EH (cell line): ENCODE data around the gene KRTAP10-11.
"Not testable (repeated sequence)": the region's sequence is repeated elsewhere in the genome, so short reads cannot be mapped to it uniquely, and the experiment has no call there.

ENCODE experiments used
- DNase-seq: peaks from one replicate; pipeline ENCODE4 v3.0.0-alpha.2; 2015; ENCODE audit warnings: low read depth

Gene KRTAP10-11

DNA sequence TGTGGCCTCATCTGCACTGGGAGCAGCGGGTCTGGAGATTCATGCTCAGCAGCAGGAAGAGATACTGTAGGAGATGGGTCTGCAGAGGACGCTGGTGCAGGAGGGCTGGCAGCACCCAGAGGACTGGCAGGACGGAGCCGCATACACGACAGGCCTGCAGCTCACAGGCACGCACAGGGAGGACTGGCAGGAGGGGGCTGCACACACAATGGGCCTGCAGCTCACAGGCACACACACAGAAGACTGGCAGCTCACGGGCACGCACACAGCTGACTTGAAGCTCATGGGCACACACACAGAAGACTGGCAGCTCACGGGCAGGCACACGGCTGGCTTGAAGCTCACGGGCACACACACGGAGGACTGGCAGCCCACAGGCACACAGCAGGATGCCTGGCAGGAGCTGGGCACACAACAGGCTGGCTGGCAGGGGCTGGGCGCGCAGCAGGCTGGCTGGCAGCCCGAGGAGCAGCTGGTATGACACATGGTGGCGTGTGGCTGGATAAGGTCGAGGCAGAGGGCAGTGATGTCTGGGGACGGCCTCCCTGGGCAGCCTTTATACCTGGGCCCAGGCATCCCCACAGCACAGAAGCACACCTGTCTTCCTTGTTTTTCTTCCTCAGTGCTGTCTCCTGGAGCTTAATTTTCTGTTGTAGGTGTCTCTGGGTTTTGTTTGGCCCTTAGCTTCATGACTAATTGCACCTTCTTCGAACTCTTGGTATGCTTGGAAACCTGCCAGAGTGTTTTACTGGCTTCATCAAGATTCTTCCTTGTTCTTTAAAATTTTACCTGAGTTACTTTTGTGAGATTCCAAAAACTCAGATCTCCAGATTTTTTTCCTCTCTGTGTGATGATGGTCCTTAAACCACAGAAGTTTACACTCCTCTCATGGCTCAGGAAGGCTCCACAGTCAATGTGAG lies 20.4 kb downstream of the KRTAP10-11 start, which contains the start of gene KRTAP12-2:
TSS of gene KRTAP12-2 (minus strand) at position 527 of the 920 bp plus-strand sequence. CDS start at position 486, 41 bp downstream.
- no peak for DNase-seq

DNA sequence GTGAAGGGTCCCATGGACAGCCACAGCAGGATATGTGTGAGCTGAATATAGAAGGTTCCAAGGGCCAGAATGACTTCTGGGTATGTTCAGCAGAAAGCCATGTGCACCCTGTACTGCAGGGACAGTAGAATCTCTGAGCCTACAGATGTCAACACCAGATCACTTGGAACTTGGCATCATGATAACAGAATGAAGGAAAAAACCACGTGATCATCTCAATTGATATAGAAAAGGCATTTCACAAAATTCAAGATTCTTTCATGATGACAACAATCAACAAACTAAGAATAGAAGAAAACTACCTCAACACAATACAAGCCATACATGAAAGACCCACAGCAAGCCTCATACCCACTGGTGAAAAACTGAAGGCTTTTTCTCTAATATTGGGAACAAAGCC lies 21.4 kb downstream of the KRTAP10-11 start:
- DNase-seq: no peak

DNA sequence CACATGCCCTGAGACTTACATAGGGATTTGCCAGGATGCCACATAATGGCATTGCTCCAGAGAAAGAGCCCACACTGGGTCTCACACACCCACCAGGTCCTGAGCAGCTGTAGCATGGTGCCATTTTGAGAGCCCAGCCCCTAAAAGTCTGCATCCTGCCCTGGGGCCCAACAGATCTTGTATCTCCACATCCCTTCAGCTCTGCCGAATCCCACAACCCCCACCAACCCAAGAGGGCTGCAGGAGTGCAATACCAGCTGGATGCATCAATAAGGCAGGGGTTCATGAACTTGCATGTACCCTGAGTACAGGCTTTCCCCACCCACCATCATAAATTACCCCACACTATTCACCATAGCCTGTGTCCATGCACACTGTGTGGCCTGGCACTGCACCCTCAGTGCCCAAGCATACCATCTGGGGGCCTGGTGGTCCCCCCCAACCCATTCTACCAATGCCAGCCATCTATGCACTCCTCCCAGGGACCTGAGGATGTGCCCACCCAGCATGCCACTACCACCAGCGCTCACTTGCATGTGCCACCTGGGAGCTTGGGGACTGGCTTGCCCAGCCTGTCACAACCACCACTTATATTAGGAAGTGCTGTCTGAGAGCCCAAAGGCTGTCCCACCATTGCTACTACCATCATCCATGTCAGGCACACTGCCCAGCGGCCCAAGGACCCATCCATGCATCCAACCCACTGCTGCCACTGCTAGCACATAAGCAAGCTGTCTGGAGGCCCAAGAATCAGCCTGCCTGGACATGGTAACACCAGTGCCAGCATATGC lies 24.6 kb downstream of the KRTAP10-11 start:
- no peak for DNase-seq

DNA sequence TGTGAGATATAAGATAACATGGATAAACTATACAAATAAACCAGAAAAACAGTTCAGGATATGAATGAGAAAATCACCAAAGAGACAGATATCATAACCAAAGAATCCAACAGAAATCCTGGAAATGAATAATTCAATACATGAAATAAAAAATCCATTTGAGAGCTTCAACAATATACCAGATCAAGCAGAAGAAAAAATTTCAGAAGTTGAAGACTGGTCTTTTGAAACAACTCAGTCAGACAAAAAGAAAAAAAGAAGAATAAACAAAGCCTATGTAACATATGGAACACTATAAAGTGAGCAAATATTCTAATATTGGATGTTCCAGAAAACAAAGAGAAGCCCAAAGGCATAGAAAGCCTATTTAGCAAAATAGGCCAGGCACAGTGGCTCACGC lies 25.7 kb downstream of the KRTAP10-11 start:
- DNase-seq: no peak

DNA sequence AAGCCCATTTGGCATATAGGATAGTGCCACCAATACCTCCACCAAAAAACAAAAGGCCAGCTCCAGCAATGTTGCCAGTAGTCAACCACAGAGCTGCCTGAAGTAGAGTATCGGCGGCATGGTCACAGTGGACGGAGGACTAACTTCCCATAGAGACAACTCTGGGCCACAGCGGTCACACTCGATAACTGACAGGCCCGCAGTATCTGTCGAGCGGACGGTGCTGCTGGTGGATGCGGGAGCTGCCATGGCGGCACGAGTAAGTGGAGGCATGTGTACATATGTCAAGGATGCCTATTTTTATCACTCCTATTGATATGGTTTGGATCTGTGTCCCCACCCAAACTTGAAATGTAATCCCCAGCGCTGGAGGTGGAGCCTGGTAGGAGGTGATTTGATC lies 31.7 kb downstream of the KRTAP10-11 start:
- no peak for DNase-seq

DNA sequence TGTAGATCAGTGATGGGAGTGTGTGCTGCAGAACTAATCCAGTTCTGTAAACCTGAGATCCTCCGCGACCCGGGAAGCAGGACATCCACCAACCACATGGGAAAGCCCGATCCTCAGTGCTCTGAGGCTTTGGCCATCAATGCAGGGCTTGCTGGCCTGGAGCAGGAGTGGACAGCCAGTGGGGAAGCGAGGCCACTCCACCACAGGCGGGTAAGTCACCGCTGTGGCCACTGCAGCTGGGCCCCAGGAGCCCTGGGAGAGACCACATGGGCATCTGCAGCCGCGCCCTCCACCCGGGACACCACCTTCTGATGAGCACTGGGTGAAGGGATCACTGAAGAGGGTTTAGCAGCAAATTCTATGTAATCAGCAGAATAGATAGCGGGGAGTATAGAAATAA lies 34.9 kb downstream of the KRTAP10-11 start:
- no peak for DNase-seq

DNA sequence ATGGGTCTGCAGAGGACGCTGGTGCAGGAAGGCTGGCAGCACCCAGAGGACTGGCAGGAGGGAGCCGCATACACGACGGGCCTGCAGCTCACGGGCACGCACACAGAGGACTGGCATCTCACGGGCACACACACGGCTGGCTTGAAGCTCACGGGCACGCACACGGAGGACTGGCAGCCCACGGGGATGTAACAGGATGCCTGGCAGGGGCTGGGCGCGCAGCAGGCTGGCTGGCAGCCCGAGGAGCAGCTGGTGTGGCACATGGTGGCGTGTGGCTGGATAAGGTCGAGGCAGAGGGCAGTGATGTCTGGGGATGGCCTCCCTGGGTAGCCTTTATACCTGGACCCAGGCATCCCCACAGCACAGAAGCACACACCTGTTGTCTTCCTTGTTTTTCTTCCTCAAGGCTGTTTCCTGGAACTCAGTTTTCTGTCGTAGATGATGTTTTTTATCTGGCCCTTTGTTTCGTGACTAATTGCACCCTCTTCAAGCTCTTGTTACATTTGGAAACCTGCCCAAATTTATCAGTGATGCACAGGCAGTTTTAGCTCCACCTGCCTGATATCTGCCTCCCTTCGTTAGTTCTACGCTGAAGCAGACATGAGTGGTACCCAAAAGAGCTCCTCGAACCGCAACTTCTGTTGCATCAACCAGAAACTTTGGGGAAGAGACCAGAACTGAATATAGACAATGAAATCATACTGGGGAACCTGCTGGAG lies 35.8 kb downstream of the KRTAP10-11 start, which contains the start of gene KRTAP12-1:
TSS of gene KRTAP12-1 (minus strand) at position 303 of the 719 bp plus-strand sequence. CDS start at position 263, 40 bp downstream.
- DNase-seq: no peak

DNA sequence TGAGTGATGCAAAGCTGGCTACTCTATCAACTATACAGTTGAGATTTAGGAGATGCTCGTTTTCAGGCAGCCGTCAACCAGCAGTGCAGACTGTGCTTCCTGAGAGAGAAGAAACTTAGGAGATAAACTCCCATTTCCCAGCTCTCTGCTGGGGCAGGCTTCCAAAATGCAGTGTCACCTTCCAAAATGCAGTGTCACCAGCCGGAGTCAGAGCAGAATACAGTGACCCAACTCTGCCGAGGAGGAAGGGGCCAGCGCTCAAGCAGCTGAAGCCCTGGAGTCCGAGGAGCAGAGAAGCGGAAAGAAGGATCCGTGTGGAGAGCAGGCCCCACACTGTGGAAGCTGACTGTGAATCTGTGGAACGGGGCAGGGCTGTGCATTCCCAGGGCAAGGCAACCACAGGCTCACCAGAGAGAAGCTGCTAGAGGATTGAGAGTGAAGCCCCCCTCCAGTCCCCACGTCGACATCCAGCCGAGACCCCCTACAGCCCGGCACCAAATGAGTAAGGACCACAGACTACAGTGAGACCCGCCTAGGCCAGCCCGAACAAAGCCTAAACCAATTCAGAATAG lies 36.5 kb downstream of the KRTAP10-11 start:
- DNase-seq: no peak

DNA sequence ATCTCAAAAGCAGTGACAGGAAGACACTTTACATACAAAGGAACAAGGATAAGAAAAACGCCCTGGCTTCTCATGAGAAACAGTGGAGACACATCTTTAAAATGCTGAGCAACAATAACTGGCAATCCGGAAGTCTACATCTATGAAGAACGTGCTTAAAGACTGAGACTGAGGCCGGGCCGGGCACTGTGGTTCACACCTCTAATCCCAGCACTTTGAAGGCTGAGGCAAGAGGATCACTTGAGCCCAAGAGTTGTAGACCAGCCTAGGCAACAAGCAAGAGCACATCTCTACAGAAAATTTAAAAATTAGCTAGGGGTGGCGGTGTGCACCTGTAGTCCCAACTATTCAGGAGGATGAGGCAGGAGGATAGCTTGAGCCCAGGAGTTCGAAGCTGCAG lies 37.9 kb downstream of the KRTAP10-11 start:
- no peak for DNase-seq

DNA sequence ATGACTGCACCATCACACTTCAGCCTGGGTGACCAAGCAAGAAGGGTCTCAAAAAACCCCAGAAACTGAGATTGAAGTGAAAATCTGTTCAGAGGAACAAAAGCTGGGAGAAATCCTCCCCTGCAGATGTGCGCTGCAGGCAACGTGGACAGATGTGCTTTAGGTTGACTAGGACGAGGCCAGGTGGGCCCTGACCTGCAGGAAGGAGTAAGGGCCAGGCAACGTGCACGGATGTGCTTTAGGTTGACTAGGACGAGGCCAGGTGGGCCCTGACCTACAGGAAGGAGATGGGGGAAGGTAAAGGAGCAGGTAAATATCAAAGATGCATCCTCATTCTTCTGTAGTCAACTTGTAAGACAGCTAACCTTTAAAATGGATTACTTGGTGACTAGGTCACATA lies 38.3 kb downstream of the KRTAP10-11 start:
- no peak for DNase-seq

DNA sequence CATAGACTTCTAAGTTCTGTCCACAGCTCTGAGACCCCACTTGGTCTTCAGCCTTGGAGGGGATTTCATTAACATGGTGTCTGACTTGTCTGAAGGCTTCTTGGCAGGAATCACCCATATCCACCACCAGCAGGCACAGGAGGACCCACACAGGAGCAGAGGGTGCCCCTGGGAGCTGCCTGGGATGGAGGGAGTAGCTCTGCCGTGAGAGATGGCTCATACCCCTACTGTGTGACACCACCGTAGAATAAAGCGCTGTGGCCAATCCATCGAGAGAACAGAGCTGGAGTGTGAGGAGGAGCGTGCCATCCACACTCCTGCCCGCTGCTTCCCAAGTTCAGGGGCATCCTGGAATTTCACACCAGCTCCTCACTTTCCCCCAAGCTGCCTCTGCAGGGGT lies 38.8 kb downstream of the KRTAP10-11 start:
- not testable (repeated sequence) for DNase-seq

DNA sequence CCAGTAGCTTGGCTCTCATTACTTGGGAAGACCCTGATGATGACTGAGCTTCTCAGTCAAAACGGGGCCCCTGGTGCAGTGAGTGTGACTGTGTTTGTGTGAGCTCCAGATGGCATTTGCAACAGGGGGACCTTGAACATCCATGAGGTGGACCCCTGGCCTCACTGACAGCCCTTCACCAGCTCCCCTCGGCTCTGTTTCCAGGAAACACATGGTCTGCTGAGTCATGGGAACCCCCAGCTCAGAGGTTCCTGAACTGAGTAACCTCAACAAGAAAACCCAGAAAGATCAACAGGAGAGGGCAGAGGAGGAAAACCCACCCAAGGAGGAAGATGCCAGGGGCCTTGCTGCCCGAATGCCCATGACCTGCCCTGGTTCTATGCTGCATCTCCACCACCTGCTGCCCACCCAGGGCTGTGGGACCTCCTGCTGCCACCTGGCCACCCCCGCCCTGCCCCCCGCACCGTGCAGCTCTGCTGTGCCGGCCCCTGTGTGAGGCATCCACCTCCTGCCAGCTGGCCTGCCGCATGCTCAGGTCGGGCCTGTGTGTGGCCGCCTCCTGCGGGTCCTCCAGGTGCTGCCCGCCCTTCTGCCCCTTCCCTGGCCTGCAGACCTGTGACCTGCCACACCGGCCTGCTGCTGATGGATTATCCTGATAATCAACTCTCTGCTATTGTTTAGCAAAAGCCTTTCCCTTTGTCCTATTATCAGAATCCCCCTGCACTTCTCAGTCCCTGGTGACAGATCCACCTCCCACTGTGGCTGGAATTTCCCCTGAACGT lies 40.0 kb downstream of the KRTAP10-11 start:
- DNase-seq: no peak

DNA sequence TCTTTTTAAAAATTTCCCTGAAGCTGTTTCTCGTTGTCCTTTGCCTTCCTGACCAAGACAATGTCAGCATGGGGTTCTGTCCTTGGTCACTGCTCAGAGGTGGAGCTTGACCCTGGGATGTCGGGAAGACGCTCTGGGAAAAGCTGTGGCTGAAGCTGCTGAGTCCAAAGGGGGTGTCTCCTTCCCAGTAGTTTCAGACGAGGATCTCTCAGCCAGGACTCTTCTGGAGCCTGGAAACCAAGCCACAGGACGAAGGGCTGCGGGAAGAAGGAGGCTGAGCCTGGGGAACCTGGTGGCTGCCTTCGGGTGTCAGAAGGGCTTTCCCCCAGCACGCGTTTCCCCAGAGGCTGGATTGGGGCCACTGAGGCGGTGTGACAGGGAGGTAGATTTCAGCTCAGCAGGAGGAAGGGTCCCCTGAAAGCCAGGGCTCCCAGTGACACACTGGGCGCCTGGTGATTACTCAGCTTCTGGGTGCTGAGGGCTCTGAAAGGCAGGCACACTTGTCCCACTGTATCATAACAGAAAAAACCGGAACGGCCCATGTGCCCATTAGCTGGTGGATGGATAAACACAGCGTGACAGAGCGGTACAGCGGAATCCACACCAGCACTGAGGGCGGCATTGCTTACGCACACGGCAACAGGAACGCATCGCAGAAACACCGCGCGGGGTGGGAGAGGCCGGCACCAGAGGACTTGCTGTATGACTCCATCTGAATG lies 40.8 kb downstream of the KRTAP10-11 start:
- DNase-seq: no peak

DNA sequence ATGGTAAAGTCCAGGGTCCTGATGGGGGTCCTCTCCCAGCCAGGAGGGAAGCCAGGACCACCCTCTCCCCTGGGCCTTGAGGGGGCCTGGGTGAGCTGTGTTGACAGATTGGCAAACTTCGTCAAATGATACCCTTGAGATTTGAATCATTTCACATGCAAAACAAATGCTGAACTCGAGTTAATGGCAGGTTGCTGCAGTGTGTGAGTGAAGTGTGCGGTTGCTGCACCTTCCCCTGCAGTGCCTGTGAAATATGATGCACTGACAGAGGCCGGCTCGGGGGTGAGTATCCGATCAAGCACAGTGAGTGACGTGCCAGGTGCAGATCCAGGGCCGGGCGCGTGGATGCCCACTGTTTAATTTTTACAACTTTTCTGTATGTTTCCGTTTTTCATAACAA lies 41.5 kb downstream of the KRTAP10-11 start:
- DNase-seq: no peak

DNA sequence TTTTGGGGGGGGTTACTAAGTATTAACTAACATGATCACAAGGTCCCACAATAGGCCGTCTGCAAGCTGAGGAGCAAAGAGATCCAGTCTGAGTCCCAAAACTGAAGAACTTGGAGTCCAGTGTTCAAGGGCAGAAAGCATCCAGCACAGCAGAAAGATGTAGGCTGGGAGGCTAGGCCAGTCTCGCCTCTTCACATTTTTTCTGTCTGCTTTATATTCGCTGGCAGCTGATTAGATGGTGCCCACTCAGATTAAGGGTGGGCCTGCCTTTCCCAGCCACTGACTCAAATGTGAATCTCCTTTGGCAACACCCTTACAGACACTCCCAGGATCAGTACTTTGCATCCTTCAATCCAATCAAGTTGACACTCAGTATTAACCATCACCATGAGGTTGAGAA lies 43.5 kb downstream of the KRTAP10-11 start:
- DNase-seq: not testable (repeated sequence)

DNA sequence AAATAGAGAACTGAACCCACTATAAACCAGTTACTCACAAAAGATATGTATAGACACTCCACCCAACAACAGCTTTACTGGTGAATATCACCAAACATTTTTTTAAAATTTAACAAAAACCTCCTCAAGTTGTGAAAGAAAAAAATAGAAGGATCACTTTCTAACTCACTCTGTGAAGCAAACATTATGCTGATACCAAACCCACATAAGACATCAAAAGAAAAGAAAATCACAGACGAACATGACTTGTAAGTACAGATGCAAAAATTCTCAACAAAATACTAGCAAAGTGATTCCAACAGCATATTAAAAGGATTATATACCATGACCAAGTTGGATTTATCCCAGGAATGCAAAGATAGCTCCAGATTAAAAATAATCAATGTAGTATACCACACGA lies 45.5 kb downstream of the KRTAP10-11 start:
- DNase-seq: no peak

DNA sequence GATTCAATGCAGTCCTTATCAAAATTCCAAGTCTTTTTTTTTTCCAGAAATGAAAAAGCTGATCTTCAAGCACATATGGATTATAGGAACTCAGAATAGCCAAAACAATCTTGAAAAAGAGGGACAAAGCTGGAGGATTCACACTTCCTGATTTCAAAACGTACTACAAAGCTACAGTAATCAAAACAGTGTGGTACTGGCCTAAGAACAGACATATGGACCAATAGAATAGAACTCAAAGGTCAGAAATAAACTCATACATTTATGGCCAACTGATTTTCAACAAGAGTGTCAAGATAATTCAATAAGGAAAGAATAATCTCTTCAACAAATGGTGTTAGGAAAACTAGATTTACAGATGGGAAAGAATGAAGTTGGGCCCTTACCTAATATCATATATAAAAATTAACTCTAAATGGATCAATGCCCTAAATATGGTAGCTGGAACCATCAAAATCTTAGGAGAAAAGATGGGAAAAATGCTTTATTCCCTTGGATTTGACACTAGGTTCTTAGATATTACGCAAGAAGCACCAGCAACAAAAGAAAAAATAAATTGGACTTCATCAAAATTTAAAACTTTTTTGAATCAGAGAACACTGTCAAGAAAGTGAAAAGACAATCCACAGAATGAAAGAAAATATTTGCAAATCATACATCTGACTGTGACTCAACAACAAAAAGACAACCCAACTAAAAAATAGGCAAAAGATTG lies 46.7 kb downstream of the KRTAP10-11 start:
- no peak for DNase-seq

DNA sequence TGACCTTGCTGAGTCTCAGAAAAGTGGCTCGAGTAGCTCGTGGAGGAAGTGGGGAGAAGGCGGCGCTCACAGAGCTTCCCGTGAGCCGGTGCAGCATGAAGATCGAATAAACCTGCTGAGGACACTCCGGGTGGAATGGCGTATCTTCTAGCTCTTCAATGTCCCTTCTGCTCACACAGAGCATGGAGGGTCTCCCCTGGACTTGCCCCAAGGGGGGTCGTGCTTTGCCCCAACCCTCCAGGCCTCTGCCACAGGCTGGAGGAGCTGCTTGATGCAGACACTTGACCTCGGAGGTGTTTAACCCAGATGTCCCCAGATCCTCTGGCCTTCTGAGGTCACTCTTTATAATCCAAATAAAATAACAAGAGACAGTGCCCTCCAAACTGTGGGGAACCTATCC lies 48.6 kb downstream of the KRTAP10-11 start:
- no peak for DNase-seq

DNA sequence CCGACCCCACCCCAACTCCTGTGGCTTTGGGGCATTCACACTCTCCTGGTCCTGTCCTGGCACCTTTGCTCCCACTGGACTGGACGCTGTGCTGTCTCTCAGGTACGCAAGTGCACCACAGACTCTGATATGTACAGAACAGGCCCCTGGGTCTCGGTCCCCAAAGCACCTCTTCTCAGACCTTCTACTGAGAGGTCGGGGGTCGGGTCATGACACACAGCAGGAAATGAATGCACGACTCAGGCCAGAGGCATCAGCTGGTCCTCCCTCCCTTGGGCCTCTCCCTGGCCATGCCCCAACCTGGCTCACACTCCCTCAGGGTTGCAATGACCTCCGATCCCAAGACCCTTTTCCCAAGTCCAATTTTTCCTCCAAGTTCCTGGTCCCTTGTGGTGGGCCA lies 49.0 kb downstream of the KRTAP10-11 start:
- DNase-seq: no peak

DNA sequence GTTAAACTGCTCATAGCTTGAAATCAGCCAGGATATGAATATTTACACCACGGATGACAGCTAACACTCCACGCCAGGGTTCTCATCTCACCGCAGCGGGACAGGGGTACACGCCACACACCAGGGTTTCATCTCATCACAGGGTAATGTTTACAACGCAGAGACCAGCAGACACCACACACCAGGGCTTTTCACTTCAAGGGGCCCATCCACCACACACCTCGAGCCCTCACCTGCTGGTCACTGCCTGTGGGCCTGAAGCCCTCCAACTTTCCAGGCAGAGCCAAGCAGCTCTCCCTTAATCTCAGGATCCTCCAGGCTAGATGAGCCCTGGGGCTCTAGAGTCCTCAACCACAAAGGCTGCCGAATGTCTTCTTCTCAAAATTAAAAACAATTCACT lies 49.4 kb downstream of the KRTAP10-11 start:
- no peak for DNase-seq
